UCSD-AML1 (cell line): Measurements from ENCODE around the gene PTPRT.

ENCODE experiments used
- DNase-seq: peaks from one replicate; lab custom pipeline; 2025; ENCODE audit not compliant: unreplicated experiment; lab: John Stamatoyannopoulos, UW

Gene PTPRT

DNA sequence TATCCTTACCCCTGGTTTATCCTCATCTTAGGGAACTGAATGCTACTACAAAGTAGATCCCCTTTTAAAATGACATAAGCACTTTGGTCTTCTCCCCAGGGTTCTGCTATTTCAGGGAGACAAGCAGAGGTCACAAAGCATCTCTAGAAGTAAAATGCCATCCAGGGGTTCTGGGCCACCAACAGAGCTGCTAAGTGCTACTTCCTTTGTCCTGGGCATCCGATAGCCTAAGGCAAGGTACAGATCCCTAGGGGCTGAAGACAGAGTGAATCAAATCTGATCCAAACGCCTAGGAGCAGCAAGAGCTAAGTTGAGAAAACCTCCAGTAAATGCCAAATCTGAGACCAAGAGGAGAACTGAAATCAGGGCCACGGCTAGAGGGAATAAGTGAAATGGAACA, 161.2 kb downstream of the PTPRT start:
- no peak for DNase-seq

DNA sequence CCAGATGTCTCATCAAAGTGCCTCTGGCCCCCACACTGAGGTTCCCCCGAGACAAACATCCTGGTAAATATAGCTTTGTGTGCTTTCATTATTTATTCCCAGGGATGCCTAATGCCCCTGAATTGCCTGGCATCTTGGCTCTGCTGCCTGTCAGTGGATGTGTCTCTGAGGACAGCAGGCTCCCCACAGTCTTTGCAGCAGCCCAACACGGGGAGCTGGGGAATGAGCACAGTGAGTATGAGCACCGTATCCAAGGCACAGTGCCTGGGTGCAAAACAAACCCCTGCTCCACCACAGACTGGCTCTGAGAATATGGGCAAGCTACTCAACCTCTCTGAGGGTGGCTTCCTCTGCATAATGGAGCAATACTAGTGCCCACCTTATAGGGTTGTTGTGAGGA, 165.9 kb downstream of the PTPRT start:
- DNase-seq: no peak

DNA sequence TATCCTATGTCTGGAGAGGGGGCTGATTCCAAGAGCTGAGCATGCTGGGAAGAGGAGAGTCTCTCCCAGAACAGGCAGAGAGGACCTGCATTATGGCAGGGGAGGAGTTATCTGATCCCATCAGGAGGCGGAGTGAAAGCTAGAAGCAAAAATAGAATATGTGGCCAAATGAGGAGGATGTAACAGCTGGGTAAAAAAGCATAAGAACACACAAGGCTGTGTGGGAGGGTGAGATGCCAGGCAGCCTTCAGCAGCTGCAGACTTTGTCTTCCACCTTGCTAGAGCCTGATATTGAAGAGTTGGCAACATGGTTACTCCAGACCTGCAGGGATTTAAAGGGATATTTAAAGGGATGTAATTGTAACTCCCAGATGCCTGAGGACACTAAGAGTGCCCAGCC, 167.1 kb downstream of the PTPRT start:
- DNase-seq: no peak

DNA sequence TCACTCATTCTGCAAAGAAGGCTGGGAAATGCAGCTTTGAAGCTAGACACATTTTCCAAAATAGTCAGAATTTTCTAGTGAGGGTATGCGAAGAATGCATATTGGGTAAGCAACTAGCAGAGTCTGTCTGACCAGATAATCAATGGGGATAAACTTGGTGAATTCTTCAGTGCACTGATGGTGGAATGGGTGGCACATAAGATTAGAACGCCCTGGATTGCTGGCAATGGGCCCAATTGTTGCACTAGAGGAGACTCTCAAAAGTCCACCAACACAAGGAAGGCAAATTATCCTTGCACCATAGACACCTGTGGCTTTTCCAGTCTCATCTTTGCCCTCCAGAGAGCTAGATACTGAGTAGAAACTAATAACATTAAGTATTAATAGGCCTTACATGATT, 167.6 kb downstream of the PTPRT start:
- no peak for DNase-seq

DNA sequence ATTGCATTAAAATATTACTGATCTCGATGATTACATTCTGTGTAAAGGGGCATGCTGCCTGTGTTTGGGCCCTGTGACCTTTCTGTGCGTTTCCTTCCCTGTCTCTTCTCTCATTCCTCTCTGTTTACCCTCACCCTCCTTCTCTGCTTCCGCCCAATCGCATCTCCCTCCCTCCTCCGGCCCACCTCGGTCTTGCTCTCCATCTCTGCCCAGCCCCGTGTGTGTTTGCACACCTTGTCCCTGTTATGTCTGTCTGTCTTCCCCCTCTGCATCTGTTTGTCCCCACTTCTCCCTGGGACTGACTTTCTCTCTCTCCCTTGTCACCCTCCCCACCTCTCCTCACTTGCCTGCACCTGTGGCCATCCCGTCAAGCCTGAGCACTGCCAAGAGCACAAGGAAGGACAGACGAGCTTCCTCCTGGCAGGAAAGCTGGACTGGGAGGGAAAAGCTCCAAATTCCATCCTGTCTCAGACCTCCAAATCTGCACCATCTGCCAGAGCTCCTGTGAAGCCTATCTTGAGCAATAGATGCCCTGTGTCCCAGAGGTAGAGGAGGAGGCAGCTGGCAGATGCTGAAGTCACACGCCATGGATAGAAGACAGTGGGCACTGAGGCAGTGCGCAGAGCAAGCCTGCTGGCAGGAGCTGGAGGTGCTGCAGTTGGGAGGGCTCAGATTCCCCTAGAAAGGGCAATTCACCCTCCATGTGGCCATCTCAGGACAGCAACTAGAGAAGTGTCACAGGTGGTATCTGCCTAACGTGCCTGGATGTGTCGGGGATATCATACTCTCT, 172.3 kb downstream of the PTPRT start:
- DNase-seq: no peak

DNA sequence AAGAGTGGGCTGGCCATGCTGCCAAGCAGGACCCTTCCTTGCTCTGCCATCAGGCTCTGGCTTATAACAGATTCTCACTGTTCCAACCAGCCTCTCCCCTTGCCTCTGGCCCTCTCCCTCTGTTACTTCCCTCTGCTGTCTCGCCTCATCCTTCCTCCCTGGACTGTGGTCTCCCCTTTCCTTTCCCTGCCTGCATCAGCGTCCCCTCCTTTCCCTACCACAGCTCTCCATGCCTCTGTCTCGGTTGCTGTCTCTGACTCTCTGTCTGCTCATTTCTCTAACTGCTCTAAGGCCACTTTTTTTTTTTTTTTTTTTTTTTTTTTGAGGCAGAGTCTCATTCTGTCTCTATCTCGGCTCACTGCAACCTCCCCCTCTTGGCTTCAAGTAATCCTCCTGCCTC, 173.4 kb downstream of the PTPRT start:
- DNase-seq: no peak

DNA sequence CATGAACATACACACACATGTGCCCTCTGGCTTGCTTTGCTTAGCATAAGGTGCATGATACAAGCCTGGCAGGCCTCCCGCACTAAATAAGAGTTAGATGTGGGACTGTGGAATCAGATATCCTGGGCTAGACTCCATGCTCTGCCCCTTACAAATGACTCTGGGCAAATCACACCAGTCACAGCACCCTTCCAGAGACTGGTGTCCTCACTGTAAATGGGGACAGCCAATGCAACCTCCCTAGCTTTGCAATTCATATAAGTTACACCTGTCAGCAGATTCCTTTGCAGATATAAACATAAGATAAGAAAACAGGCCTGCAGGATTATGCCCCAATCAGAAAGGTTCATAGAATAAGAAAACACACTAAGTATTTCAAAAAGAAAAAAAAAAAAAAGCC, 174.1 kb downstream of the PTPRT start:
- no peak for DNase-seq

DNA sequence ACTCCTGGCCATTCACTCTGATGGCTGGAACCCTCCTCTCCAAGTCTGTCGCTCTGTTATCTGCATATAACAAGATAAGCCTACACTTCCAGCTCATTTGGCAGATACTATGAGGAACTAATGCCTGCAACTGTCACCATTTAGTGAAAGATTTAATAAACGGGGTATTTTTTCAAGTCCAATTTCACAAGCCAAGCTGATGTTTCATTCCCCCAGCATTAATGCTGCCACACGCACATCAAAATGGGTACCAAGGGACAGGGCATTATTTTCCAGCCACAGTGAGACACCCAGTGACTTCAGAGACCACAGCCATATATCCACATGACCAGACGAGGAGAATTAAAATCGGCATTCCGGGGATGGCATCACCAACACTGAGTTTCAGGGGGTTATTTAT, 175.5 kb downstream of the PTPRT start:
- DNase-seq: no peak

DNA sequence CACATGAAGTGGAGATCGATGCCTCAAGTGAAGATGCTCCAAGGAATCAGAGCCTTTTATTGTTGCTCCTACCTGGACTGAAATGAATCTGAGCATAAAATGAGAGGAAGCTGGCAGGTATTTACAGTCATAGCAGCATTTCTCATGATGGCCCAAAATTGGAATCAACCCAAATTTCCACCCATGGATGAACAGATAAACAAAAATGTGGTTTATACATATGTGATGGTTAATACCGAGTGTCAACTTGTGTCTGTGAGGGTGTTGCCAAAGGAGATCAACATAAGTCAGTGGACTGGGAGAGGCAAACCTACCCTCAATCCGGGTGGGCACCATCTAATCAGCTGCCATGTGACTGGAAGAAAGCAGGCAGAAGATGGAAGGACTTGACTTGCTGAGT, 178.2 kb downstream of the PTPRT start:
- no peak for DNase-seq

DNA sequence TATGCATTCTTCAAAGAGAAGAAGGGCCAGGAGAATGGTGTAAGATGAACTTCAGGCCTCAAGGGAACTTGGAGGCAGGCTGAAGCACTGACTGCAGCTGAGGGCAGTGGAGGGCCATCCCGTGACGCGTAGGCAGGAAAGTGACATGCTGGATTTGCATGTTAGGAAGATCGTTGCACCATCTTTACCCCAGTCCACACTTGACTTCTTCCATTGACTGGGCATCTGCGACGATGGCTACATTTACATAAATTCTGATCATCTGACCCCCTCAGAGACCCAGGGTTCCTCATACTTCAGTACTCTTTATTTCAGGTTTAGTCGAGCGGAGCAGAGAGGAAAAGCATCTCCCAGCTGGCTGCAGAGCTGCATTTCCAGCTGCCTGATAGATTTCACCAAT, 180.2 kb downstream of the PTPRT start:
- no peak for DNase-seq

DNA sequence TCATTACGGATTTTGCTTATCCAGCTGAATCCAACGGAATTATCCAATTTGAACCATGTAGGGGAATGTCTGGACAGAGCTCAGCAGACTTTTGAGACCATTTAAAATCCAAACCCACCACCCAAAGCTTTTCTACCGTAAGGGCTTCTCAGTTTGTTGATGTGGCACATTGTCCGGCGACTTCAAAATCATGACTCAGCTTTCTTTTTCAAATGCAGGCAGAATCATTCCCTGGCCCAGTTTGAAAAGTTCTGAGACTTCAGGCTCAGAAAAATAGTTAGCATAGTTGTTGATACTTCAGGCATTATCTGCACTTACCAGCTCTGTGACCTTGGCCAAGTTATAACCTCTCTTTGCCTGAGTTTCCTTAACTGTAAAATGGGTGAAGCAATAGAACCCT, 182.2 kb downstream of the PTPRT start:
- DNase-seq: no peak

DNA sequence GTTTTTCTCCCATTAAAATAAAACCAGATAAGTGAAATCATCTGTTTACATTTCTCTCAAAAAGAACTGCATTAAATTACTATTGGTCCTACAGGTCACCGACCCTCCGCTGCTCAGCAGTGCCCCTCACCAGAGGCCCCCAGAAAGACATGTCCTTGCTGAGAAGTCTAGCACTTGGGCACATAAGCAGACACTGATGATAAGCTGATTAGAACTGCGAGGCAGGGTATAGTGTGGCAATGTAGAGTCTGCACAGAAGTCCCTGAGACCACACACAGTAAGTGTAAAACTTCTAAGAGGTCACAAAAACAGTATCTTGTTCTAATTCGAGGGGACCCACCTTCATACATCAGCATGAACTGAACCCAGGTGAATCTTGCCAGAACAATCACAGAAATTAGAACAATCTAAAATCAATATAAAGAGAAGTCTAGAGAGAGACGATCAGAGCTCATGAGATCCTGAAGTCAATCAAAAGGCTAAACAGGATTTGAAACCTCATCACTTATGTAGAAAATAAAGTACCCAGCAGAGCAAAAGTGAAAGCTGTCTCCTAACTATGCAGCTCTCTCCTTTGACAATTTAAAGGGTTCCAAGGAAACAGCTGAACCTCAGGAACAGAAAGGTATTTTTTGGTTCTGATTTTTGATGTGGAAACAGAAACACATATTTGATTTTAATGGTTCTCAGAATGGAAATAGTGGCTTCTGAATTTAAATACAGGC, 182.9 kb downstream of the PTPRT start:
- no peak for DNase-seq

DNA sequence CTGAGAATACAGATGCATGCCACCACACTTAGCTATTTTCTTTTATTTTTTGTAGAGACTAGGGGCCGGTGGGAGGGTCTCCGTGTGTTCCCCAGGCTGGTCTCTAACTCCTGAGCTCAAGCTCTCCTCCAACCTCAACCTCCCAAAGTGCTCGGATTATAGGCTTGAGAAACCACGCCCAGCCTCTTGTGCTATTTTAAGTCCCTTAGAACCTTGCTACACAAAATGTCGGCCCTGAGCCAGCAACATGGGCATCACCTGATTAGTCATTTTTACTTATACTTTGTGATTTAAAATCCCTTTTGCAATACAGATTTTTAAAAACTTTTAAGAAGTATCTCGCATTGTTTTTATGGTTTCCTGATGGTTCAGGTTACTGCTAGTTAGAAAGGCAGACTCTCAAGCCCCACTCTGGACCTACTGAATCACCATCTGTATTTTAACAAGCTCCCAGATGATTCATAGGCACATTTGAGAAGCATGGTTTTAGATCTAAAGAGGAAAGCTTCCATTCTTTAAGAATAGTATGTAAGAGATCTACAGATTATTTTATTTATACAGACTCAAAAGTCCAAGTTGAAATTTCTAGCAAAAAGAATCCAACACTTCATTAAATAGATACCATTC, 186.3 kb downstream of the PTPRT start:
- no peak for DNase-seq

DNA sequence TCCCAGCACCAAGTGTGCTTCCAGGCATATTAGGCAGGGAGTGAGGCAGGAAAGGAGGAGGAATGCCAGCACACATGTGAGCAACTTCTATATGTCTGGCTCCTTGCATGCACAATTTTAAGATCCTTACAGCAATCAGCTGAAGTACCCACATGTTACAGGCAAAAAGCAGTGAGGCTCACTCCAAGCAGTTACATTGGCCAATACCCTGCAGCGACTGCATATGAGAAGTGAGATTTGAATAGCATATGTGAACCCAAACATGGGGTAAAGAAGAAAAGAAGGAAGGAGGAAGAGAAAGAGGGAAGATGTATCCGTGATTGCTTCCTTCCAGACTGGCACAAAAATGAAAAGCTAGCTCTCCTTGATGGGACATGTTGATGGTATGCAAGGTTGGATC, 193.6 kb downstream of the PTPRT start:
- DNase-seq: no peak

DNA sequence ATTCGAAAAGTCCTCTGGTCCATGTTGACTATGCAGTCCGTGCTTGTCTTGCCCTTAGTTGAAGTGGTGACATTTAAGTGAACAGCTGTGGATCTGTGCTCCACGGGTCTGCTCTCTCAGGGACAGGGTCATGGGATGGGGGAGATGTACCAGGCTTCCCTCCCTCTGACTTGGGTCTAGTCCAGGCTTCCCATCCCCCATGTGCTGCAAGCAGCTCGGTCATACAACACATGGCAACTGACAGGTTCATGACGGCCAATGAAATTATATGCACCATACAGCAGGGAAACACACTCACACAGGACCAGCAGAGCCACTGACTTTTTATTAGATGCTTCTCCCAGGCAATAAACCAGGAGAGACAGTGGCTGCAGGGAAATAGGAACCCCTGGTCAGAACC, 201.4 kb downstream of the PTPRT start:
- no peak for DNase-seq

DNA sequence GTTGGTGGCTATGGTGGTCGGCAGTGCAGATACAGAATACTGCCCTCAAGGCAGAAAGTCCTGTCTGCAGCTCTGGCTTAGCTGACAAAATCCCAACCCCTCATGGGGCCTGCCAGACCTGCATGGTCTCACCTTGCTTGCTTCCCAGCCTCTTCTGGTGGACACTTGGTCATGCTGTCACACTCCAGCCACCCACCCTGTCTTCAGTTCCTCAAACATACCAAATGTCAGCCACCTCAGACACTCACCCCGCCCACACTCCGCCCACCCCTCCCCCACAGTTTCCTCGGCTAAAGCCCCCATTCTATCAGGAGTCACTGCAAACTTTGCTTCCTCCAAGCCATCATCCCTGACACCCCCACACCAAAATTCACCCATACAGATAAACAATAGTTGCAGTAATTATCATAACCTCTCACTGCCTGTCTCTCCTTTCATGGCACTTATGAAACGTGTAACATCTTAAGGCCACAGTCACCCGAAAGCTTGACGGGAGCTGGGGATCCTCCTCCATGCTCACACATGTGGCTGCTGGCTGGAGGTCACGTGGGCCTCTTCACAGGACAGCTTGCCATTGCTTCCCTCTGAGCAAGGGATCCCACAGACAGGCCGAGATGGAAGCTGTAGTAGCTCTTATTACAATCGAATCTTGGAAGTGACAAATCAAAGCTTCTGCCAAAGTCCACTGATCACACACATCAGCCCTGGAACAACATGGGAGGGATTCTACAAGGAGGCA, 202.2 kb downstream of the PTPRT start:
- no peak for DNase-seq

DNA sequence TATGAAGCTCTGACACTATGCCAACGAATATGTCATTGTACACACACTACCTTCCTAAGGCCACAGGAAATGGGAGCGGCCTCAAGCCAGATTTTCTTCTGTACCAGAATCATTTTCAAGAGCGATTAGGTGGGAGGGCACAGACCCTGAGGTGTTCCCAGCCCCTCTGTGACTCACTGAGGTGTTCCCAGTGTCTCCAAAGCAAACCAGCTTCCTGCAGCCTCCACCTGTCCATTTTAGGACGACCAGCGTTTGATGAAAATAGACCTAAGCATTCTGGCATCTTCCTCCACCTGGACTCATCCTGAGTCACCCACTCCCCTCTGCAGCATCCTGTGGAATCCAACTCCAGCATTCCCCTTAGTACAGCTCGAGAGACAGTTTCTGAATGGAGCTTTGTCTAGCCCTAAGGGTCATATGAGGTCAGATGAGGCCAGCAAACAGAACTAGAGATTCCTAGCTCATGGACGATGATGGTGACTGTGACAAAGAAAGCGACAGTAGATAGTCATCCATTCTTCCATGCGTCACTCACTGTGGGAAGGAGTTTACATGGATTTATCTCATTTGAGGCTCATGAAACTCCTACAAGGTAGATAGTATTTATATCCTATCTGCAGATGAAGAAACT, 203.4 kb downstream of the PTPRT start:
- DNase-seq: no peak

DNA sequence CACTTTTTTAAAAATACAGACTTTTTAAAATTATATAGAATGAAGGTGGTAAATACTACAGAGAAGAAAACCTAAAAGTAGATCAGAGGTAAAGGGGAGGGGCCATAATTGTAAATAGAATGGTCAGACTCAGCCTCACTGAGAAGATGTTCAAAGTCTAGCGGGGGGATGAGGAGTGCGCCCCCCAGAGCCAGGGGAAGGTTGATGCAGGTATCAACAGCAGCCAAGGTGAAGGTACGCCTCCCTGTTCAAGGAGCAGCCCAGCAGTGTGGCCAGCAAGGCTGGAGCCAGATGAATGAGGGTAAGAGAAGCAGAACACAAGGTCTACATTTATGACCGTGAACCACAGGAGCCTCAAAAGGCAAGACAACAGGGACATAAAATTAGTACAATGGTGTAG, 204.1 kb downstream of the PTPRT start:
- DNase-seq: no peak

DNA sequence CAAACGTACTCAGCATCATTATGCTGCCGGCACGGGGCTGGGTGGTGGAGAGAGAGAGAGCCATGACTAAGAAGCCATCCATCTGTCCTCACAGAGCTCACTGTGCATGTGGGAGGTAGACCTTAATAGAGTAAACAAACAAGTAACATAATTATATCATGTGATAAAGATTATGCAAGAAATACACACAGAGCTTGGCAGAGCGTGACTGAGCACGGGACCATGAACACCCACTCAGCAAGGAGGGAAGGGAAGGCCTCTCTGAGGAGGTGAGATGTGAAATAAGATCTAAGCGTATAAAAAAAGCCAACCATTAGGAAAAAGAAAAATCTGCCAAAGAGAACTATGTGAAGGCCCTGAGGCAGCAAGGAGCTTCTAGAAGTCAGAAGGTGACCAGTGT, 207.5 kb downstream of the PTPRT start:
- no peak for DNase-seq

DNA sequence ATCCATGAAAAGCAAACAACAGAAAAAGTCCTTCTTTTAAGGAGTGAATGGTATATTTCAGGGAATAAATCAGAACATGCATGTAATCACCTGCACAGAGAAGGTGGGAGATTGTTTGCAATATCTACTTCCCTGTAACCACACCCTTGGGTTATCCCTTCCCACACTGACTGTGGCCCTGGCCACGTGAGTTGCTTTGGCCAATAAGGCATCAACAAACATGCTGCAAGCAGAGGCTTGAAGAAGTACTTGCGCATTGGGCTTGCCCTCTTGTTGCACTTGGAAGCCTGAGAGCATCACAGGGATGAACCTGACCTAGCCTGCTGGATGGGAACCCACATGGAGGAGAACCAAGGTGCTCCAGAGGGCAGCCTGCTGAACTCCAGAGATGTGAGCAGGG, 208.5 kb downstream of the PTPRT start:
- DNase-seq: no peak

DNA sequence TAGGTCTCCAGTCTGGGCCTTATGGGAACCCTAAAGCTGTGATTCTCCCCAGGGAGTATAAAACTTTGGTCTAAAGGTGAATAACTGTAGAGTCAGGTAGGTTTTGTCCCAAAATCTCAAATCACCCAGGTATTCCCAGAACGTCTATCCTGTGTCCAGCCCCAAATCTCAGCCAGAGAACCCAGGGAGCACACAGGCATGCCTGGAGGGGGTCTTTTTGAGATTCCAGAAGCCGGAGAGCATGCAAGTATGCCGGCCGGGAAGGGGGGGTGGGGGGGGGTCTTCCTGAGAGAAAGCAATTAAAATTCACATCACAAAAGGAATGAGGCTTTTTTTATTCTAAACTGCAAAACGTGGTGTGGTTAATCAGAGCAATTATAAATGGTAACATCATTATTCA, 210.0 kb downstream of the PTPRT start:
- DNase-seq: no peak
